T1000 (cell line): ENCODE results near the gene GRIP2.

ENCODE experiments used
- DNase-seq: peaks from one replicate; lab custom pipeline; 2025; ENCODE audit warnings: mixed read lengths; lab: John Stamatoyannopoulos, UW

The GRIP2 gene

GRCh38 chr3:14538451-14539088 is 1.6 kb downstream of the GRIP2 start:
- DNase-seq, result no peak

GRCh38 chr3:14537590-14538450 is 2.3 kb downstream of the GRIP2 start:
- no peak for DNase-seq

GRCh38 chr3:14536837-14537589 is 3.1 kb downstream of the GRIP2 start:
- no peak for DNase-seq

DNA sequence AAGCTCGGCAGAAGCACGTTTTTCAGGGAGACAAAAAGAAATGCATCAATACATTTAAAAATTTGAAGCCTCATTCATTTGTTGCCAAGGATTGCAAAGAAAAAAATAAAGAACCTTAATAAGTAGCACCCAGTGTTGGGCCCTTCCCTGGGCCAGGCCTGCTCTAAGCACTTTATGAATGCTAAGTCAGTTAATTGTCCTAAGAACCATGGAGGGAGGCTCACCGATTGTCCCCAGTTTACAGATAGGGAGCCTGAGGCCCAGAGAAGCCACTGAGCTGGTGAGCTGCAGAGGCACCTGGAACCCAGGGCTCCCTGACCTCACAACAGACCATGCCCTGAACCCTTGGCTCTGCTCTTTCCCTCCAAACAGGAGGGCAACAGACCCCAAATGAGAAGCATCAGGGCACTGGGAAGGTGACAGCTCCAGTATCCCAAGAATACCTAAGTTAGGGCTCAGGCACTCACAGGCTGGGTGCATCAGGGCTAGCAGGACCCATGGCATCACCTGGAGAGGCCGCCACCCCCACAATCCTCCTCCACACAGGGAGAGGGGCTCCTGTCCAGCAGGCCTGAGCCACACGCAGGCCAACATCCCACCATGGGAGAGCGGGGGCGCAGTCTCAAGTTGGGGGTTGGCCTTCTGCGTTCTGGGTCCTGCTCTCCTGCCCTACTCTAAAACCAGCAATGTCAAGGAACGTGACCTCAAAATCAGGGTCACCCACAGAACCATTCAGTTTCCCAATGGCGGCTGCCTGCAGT is 3.9 kb downstream of the GRIP2 start:
- DNase-seq, result no peak

DNA sequence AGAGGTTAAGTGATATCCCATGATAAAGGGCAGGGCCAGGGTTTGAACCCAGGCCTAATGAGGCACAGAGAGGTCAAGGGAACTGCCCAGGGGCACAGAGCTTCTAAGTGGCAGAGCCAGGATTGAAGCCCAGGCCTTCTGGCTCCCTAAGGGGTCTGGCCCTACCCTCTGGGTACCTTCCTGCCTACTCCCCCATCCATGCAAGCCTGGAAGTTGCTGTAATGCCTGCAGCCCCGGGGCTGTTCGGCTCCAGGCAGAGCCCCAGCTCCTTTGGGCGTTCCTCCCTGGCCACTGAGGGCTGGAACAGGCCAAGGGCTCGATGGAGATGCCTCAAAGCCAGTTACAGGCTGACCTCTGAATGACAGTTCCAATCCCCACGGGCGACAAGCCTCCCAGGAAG is 4.5 kb downstream of the GRIP2 start:
- DNase-seq, result no peak

- no peak for DNase-seq
Observed at GRCh38 chr3:14534516-14535191, 5.5 kb downstream of the GRIP2 start.

DNA sequence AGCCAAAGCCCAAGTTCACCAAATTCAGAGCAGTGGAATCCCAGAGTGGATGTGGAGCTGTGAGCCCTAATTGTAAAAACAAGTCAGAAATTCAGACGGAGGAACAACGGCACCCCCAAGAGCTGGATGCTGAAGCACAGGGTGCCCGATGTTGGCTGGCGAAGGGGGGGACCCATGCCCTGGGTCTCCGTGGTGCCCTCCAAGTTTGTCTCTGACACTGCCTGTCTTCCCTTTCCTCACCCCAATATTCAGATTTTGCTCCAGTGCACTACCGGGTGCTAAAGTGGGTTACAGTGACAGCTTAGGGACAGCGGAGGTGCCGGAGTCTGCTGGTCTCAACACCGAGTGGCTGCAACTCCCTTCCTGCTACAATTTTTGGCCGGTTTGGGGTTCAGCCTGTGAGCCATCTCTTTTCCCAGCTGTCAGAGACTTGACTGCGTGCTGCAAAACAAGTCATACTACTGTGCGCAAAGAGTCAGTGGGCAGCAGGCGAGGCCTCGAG is 6.6 kb downstream of the GRIP2 start:
- no peak for DNase-seq

GRCh38 chr3:14532691-14533456 is 7.3 kb downstream of the GRIP2 start:
- DNase-seq, result no peak

DNA sequence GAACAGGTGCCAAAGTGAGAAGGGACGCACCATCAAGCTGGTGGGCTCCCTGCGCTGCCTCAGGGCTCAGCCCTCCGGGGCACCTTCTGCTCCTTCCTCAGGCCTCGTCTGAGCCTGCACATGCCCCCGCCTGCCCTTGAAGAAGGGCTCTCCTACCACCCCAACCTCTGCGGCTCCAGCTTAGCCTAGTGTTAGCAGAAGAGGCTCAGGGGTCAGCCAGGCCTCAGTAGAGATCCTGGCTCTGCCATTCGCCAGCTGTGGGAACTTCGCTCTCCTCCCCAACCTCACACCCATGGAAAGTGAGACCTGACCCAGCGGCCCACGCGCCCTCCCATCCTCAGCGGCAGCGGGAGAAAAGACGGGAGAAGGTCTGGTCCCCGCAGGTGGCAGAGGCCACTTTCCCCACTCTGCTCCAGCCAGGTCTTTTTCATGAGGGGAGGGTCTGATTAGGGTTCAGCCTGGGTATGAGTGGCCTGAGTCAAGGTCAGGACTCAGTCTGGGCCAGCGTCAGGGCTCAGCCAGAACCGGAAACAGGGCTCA is 8.2 kb downstream of the GRIP2 start:
- DNase-seq, result no peak

DNA sequence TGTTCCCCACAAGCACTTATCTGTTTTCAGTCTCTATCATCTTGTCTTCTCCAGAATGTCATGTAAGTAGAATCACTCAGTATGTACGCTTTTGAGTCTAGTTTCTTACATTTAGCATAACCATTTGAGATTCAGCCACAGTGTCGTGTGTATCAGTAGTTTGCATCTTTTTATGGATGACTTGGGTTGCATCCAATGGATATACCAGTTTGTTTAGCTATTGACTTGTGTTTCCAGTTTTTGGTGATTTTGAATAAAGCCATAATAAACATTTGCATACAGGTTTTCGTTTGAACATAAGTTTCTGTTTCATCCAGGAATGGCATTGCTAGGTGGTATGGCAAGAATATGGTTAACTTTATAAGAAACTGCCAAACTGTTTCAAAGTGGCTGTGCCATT is 12.1 kb downstream of the GRIP2 start:
- no peak for DNase-seq

DNA sequence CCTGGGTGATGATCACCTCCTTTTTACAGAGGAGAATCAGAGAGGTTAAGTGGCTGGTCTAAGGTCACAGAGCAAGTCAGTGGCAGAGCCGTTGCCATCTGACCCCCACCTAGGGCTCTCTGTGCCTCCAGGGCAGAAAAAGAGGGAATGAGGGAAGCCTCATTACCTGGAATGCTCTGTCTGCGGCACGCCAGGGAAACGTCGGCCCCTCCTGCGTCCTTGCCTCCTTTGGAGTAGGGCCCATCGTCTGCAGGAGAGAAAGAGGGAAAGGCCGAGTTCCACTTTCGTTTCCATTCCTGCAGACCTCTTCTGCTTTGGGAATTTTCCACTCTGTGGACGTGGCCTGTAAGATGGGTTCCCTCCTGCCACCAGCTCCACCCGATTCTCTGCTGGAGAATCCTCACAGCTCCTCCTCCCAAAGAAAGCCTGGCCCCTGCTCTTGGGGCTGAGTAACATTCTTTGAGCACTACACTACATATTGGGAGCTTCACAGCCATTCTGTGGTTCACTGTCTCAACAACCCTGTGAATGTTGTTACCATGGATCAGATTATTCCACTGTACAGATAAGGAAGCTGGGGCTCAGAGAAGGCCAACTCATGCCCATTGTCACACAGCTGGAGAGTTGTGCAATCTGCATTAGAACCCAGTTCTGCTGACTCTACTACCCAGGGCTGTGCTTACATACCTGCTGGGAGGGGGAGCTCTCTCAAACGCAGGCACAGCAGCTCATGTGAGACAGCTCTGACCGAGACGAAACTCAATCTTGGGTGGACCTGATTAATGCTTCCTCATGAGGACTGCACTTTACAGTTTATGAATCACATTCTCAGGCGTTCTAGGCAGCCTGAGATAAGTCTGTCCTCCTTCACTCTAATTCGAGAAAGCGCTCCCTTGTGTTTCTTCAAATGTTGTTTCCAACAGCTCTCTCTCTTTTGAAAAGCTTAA is 14.2 kb downstream of the GRIP2 start:
- DNase-seq, result no peak

GRCh38 chr3:14524920-14525660 is 15.1 kb downstream of the GRIP2 start:
- DNase-seq, result no peak

DNA sequence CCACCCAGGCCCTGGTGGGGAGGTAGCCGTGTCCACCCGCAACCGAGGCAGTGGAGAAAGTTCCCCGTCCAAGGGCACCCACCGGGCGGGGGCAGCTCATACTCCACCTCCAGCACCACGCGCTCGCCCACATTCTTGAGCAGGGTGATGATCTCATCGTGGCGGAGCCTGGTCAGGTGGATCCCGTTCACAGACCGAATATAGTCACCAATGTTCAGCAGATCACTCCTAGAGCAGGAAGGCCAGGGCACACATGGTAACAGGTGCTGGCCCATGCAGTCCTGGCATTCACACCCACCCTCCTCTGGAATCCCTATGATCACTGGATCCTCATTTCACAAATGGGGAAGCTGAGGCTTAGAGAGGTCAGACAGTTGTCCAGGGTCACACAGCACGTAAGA is 15.8 kb downstream of the GRIP2 start:
- no peak for DNase-seq

DNA sequence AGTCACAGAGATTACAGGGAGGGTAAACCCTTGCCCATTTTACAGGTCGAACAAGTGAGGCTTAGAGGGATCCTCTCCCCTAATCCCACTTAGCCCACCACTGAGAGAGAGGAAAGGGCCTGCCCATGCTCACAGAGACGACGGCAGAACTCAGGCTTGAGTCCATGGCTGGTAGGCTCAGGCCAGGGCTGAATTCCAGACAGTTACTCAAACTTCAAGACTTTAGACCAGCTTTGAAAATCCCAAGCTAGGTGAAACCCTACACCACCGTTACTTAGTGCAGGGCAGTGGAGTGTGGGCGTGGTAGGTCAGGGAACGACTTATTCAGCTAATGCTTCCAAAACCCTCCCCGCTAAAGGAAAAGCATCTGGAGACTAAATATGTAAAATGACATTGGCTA is 16.4 kb downstream of the GRIP2 start:
- no peak for DNase-seq

GRCh38 chr3:14522768-14523167 is 17.4 kb downstream of the GRIP2 start:
- no peak for DNase-seq

GRCh38 chr3:14522129-14522691 is 17.9 kb downstream of the GRIP2 start:
- DNase-seq, result no peak

GRCh38 chr3:14521611-14522010 is 18.5 kb downstream of the GRIP2 start:
- DNase-seq, result no peak

GRCh38 chr3:14520967-14521366 is 19.2 kb downstream of the GRIP2 start:
- no peak for DNase-seq
